Dendritic cell treated with granulocyte-macrophage colony-stimulating factor and Interleukin-4, amounts not matched to agents 40 ng/mL and 50 ng/mL, for 4 days (primary cell): ENCODE results near the gene ADAMTSL1.

Experiments used
- H3K27ac Mint-ChIP-seq: one replicate; pipeline ENCODE4 v1.8.0; 2022; ENCODE audit warnings: mild to moderate bottlenecking, mixed read lengths
- H3K27me3 Mint-ChIP-seq: one replicate; pipeline ENCODE4 v1.8.0; 2022; ENCODE audit warnings: mild to moderate bottlenecking, mixed read lengths
- H3K36me3 Mint-ChIP-seq: one replicate; pipeline ENCODE4 v1.8.0; 2022; ENCODE audit warnings: low read depth, mixed read lengths
- H3K4me1 Mint-ChIP-seq: one replicate; pipeline ENCODE4 v1.8.0; 2022; ENCODE audit warnings: low read depth, mixed read lengths
- H3K4me3 Mint-ChIP-seq: one replicate; pipeline ENCODE4 v1.8.0; 2022; ENCODE audit warnings: mild to moderate bottlenecking, moderate library complexity, mixed read lengths
- H3K9me3 Mint-ChIP-seq: one replicate; pipeline ENCODE4 v1.8.0; 2022; ENCODE audit warnings: mixed read lengths
- intact Hi-C: fragments of 100-400 bp; cut with micrococcal nuclease; formaldehyde crosslinking; loops from one replicate; pipeline ENCODE4 v1.15.0; 2022

Gene ADAMTSL1

GRCh38 chr9:18569941-18570630 lies 96.1 kb downstream of the ADAMTSL1 start:
- H3K27ac Mint-ChIP-seq: no peak overlapping the region
- H3K9me3 Mint-ChIP-seq: no peaks in the 10 kb centered on the region
- intact Hi-C loops: no loop called here
- H3K4me1 Mint-ChIP-seq: no peaks in the 10 kb centered on the region
- H3K4me3 Mint-ChIP-seq: no peak overlapping the region
- no peaks in the 10 kb centered on the region for H3K36me3 Mint-ChIP-seq
- H3K27me3 Mint-ChIP-seq: no peaks in the 10 kb centered on the region

- Mint-ChIP-seq H3K27me3 (no peaks in the 10 kb centered on the region), H3K9me3 (no peaks in the 10 kb centered on the region), H3K27ac (no peak overlapping the region), H3K36me3 (no peaks in the 10 kb centered on the region), H3K4me1 (no peaks in the 10 kb centered on the region), H3K4me3 (no peak overlapping the region)
- intact Hi-C loops: no loop called here
Measured at GRCh38 chr9:18573021-18573556, 99.1 kb downstream of the ADAMTSL1 start.

GRCh38 chr9:18575686-18576085 lies 101.7 kb downstream of the ADAMTSL1 start:
- H3K4me1 Mint-ChIP-seq: no peaks in the 10 kb centered on the region
- H3K36me3 Mint-ChIP-seq: no peaks in the 10 kb centered on the region
- H3K27me3 Mint-ChIP-seq: no peaks in the 10 kb centered on the region
- H3K27ac Mint-ChIP-seq: no peak overlapping the region
- intact Hi-C loops: no loop called here
- H3K9me3 Mint-ChIP-seq: no peaks in the 10 kb centered on the region
- H3K4me3 Mint-ChIP-seq: no peak overlapping the region

DNA sequence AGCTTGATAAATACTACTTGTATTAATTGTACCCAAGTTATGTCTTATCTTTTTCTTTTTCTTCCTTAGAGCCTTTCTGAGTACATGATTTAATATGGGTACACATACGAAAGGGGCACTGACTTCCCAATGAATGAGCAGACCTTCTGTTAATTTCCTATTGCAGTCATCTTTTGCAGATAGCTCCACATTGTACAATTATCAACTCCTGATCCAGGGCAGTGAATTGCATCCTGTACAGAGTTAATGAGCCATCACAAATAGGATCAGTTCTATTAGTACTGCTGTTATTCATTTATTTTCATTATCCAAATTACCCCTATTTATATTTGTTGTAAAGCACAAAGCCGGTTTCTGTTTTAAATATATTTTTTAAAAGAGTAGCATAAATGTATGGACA lies 105.6 kb downstream of the ADAMTSL1 start:
- Mint-ChIP-seq H3K27ac (no peak overlapping the region), H3K4me1 (no peaks in the 10 kb centered on the region), H3K36me3 (no peaks in the 10 kb centered on the region), H3K27me3 (no peaks in the 10 kb centered on the region), H3K9me3 (no peaks in the 10 kb centered on the region), H3K4me3 (no peak overlapping the region)
- intact Hi-C loops: no loop called here

GRCh38 chr9:18580151-18580550 lies 106.2 kb downstream of the ADAMTSL1 start:
- Mint-ChIP-seq H3K27me3 (no peaks in the 10 kb centered on the region), H3K4me1 (no peaks in the 10 kb centered on the region), H3K9me3 (no peaks in the 10 kb centered on the region), H3K27ac (no peak overlapping the region), H3K4me3 (no peak overlapping the region), H3K36me3 (no peaks in the 10 kb centered on the region)
- intact Hi-C loops: no loop called here

- Mint-ChIP-seq H3K27me3 (no peaks in the 10 kb centered on the region), H3K9me3 (peaks cover 4% of the 10 kb centered on the region), H3K27ac (no peak overlapping the region), H3K4me1 (no peaks in the 10 kb centered on the region), H3K36me3 (no peaks in the 10 kb centered on the region), H3K4me3 (no peak overlapping the region)
- intact Hi-C loops: no loop called here
Measured at GRCh38 chr9:18585996-18586395, 112.0 kb downstream of the ADAMTSL1 start.

- Mint-ChIP-seq H3K9me3 (peaks cover 24% of the 10 kb centered on the region), H3K36me3 (no peaks in the 10 kb centered on the region), H3K27me3 (no peaks in the 10 kb centered on the region), H3K27ac (no peak overlapping the region), H3K4me1 (no peaks in the 10 kb centered on the region), H3K4me3 (no peak overlapping the region)
- intact Hi-C loops: loop anchor here (2.0 kb wide), 1 partner anchor 25 kb away; no protein-coding TSS in a partner anchor
Measured at GRCh38 chr9:18588002-18588401, 114.0 kb downstream of the ADAMTSL1 start.

- Mint-ChIP-seq H3K4me1 (no peaks in the 10 kb centered on the region), H3K9me3 (peaks cover 43% of the 10 kb centered on the region), H3K27ac (no peak overlapping the region), H3K4me3 (no peak overlapping the region), H3K36me3 (no peaks in the 10 kb centered on the region), H3K27me3 (no peaks in the 10 kb centered on the region)
- intact Hi-C loops: no loop called here
Measured at GRCh38 chr9:18591261-18591660, 117.3 kb downstream of the ADAMTSL1 start.

DNA sequence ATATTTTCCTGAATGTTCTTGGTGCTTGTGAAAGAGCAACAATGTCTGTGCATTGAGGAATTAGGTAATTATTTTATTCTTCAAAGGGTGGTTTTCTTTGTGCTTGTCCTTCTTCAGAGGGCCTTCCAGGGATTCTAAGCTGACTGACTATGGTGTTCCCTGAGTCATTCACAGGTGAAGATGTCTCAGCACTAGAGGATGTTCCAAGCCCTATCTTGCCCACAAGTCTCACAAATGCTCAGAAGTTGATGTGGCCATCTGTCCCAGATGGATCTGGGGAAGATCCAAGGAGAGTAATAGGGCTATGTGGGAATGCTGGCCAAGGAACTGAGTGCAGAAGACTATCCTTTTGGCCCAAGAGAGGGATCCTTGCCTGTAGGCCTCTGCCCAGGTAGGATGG lies 120.9 kb downstream of the ADAMTSL1 start:
- Mint-ChIP-seq H3K27ac (no peak overlapping the region), H3K27me3 (no peaks in the 10 kb centered on the region), H3K4me1 (no peaks in the 10 kb centered on the region), H3K36me3 (no peaks in the 10 kb centered on the region), H3K9me3 (peaks cover 43% of the 10 kb centered on the region), H3K4me3 (no peak overlapping the region)
- intact Hi-C loops: no loop called here

DNA sequence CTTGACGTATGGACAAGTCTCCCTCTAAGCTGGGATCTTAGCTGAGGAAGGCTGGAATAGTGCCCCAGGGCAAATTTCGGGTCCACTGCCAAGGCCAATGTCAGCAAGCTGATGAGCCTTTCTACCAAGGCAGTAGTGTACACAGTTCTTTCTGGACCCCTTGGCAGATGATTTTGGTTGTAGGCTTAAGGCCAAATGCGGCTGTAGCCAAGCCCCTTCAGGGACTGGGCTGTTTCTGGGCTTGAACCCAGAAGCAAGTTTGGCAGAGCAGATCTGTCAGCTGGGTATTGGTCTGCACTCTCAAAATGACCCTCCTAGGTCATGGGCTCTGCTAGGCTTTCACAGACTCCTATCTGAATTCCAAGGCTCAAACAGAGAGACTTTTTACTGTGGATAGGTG lies 121.6 kb downstream of the ADAMTSL1 start:
- H3K4me3 Mint-ChIP-seq: no peak overlapping the region
- intact Hi-C loops: no loop called here
- H3K36me3 Mint-ChIP-seq: no peaks in the 10 kb centered on the region
- peaks cover 43% of the 10 kb centered on the region for H3K9me3 Mint-ChIP-seq
- no peak overlapping the region for H3K27ac Mint-ChIP-seq
- H3K27me3 Mint-ChIP-seq: no peaks in the 10 kb centered on the region
- no peaks in the 10 kb centered on the region for H3K4me1 Mint-ChIP-seq

GRCh38 chr9:18596920-18597319 lies 123.0 kb downstream of the ADAMTSL1 start:
- intact Hi-C loops: no loop called here
- Mint-ChIP-seq H3K27me3 (no peaks in the 10 kb centered on the region), H3K36me3 (no peaks in the 10 kb centered on the region), H3K4me3 (no peak overlapping the region), H3K4me1 (no peaks in the 10 kb centered on the region), H3K27ac (no peak overlapping the region), H3K9me3 (peaks cover 30% of the 10 kb centered on the region)

DNA sequence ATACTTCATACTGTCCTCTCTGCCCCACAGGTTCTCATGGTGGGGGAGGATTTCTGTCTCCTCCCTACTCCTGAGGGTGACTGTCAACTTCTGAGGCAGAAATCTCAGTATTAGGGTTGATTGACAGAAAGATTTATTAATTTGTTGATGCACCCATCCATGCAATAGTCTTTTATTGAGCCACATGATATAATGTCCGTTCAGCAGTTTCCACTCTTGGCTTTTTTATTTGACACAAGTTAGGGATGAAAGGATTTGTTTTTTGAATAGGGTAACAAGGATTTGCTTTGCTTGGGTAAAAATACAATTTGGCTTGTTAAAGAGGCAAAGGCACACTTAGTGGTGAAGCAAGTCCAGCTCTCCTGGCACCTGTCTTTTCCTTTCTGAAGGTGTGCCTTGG lies 125.0 kb downstream of the ADAMTSL1 start:
- Mint-ChIP-seq H3K9me3 (peaks cover 15% of the 10 kb centered on the region), H3K27me3 (no peaks in the 10 kb centered on the region), H3K36me3 (no peaks in the 10 kb centered on the region), H3K4me3 (no peak overlapping the region), H3K4me1 (no peaks in the 10 kb centered on the region), H3K27ac (no peak overlapping the region)
- intact Hi-C loops: no loop called here

DNA sequence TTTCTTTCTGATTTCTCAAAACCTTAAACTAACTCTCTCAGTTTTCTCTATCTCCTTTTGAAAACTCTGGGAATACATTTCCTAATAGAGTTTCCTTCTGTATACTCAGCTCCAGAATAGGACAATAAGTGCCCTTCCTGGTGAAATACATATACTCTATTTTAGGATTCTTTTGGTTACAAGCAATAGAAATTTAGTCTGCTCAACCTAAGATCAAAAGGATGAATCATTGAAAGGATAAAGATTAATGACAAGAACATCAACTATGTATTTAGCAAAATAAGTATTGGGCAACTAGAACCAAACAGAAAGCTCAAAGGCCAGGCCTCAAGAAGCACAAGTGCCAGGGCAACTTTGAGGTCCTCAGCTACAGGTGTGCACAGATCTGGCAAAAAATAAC lies 127.1 kb downstream of the ADAMTSL1 start:
- H3K9me3 Mint-ChIP-seq: no peaks in the 10 kb centered on the region
- H3K36me3 Mint-ChIP-seq: no peaks in the 10 kb centered on the region
- no peaks in the 10 kb centered on the region for H3K27me3 Mint-ChIP-seq
- H3K4me1 Mint-ChIP-seq: no peaks in the 10 kb centered on the region
- intact Hi-C loops: no loop called here
- no peak overlapping the region for H3K4me3 Mint-ChIP-seq
- H3K27ac Mint-ChIP-seq: no peak overlapping the region

- Mint-ChIP-seq H3K36me3 (no peaks in the 10 kb centered on the region), H3K9me3 (no peaks in the 10 kb centered on the region), H3K4me1 (no peaks in the 10 kb centered on the region), H3K27ac (no peak overlapping the region), H3K27me3 (no peaks in the 10 kb centered on the region), H3K4me3 (no peak overlapping the region)
- intact Hi-C loops: no loop called here
Measured at GRCh38 chr9:18601956-18602355, 128.0 kb downstream of the ADAMTSL1 start.
